GM18873 (cell line): Measurements from ENCODE around the gene STAT5B.
"Not testable (repeated sequence)": the region's sequence is repeated elsewhere in the genome, so short reads cannot be mapped to it uniquely, and the experiment has no call there.

Source experiments
- ATAC-seq: cut with Tn5 transposase; IDR thresholded peaks from one replicate; pipeline ENCODE4 v1.9.1; 2021; ENCODE audit warnings: mild to moderate bottlenecking, moderate library complexity, moderate number of reproducible peaks; ENCODE audit not compliant: unreplicated experiment, low FRiP score

STAT5B gene

GRCh38 chr17:42271006-42271778 lies 5.0 kb downstream of the STAT5B start:
- ATAC-seq = no peak

GRCh38 chr17:42270596-42270995 lies 5.6 kb downstream of the STAT5B start:
- ATAC-seq = no peak

GRCh38 chr17:42270170-42270535 lies 6.0 kb downstream of the STAT5B start:
- ATAC-seq = no peak

GRCh38 chr17:42268236-42268635 lies 8.0 kb downstream of the STAT5B start:
- no peak for ATAC-seq

- no peak for ATAC-seq
Observed at GRCh38 chr17:42266918-42267766, 9.0 kb downstream of the STAT5B start.

- ATAC-seq = no peak
Observed at GRCh38 chr17:42266462-42266861, 9.7 kb downstream of the STAT5B start.

- not testable (repeated sequence) for ATAC-seq
Observed at GRCh38 chr17:42264366-42264765, 11.8 kb downstream of the STAT5B start.

GRCh38 chr17:42260318-42260717 lies 15.9 kb downstream of the STAT5B start:
- no peak for ATAC-seq

- no peak for ATAC-seq
Observed at GRCh38 chr17:42255445-42255844, 20.7 kb downstream of the STAT5B start.

- ATAC-seq = no peak
Observed at GRCh38 chr17:42253578-42253977, 22.6 kb downstream of the STAT5B start.

- ATAC-seq = no peak
Observed at GRCh38 chr17:42252597-42253550, 23.3 kb downstream of the STAT5B start.

- ATAC-seq = no peak
Observed at GRCh38 chr17:42251115-42251514, 25.1 kb downstream of the STAT5B start.

GRCh38 chr17:42249681-42250446 lies 26.3 kb downstream of the STAT5B start:
- no peak for ATAC-seq

- ATAC-seq = no peak
Observed at GRCh38 chr17:42248351-42249179, 27.6 kb downstream of the STAT5B start.

- ATAC-seq = no peak
Observed at GRCh38 chr17:42247734-42248133, 28.5 kb downstream of the STAT5B start.

GRCh38 chr17:42246515-42246914 lies 29.7 kb downstream of the STAT5B start:
- no peak for ATAC-seq

GRCh38 chr17:42245183-42245582 lies 31.0 kb downstream of the STAT5B start:
- not testable (repeated sequence) for ATAC-seq

GRCh38 chr17:42244116-42244515 lies 32.1 kb downstream of the STAT5B start:
- not testable (repeated sequence) for ATAC-seq

- ATAC-seq = no peak
Observed at GRCh38 chr17:42243493-42243982, 32.7 kb downstream of the STAT5B start.
